Liver (tissue), 3 donors: ENCODE results near the gene PHF2.

Source experiments
- CTCF ChIP-seq: fragments of 150-350 bp; IDR thresholded peaks from 2 replicates; pipeline ENCODE4 v1.5.1; 2017; ENCODE audit warnings: improper control_type of control experiment, low read depth, low read length; ENCODE audit not compliant: missing input control
- EGR1 ChIP-seq, 2 donors: IDR thresholded peaks; 2 replicates each; pipeline ENCODE4 v1.6.1; 2016 to 2018; ENCODE audit warnings: antibody characterized with exemption in 2 of 2, low read depth in 2 of 2
- GABPA ChIP-seq, 2 donors: IDR thresholded peaks in 1 of 2; conservative IDR thresholded peaks in 1 of 2; 2 replicates each; pipeline ENCODE4 v1.6.1; 2016; ENCODE audit warnings: antibody characterized with exemption in 2 of 2, mild to moderate bottlenecking in 1 of 2, moderate library complexity in 1 of 2
- HNF4A ChIP-seq, 2 donors: conservative IDR thresholded peaks; 2 replicates each; pipeline ENCODE4 v1.6.1; 2016; ENCODE audit warnings: antibody characterized with exemption in 2 of 2, mild to moderate bottlenecking in 2 of 2
- JUND ChIP-seq, 2 donors: IDR thresholded peaks; 2 replicates each; pipeline ENCODE4 v1.6.1; 2016; ENCODE audit warnings: antibody characterized with exemption in 2 of 2
- RAD21 ChIP-seq, 2 donors: IDR thresholded peaks; 2 replicates each; pipeline ENCODE4 v1.6.1; 2016; ENCODE audit warnings: antibody characterized with exemption in 2 of 2, mild to moderate bottlenecking in 2 of 2
- RXRA ChIP-seq, 2 donors: IDR thresholded peaks; 2 replicates each; pipeline ENCODE4 v1.6.1; 2017 to 2018; ENCODE audit warnings: antibody characterized with exemption in 2 of 2, mild to moderate bottlenecking in 1 of 2
- SP1 ChIP-seq: IDR thresholded peaks from 2 replicates; pipeline ENCODE4 v1.6.1; 2018; ENCODE audit warnings: antibody characterized with exemption, mild to moderate bottlenecking
- TAF1 ChIP-seq: conservative IDR thresholded peaks from 2 replicates; pipeline ENCODE4 v1.6.1; 2016; ENCODE audit warnings: antibody characterized with exemption, mild to moderate bottlenecking
- YY1 ChIP-seq: IDR thresholded peaks from 2 replicates; pipeline ENCODE4 v1.6.1; 2016; ENCODE audit warnings: antibody characterized with exemption, mild to moderate bottlenecking
- TF ChIP-seq, protein P1 (sequence below): IDR thresholded peaks from 2 replicates; pipeline ENCODE4 v1.6.1; 2016; ENCODE audit warnings: antibody characterized with exemption
- TF ChIP-seq, protein P2 (sequence below): IDR thresholded peaks from 2 replicates; pipeline ENCODE4 v1.6.1; 2016; ENCODE audit warnings: antibody characterized with exemption
- TF ChIP-seq, protein P3 (sequence below): IDR thresholded peaks from 2 replicates; pipeline ENCODE4 v1.6.1; 2016; ENCODE audit warnings: antibody characterized with exemption, mild to moderate bottlenecking
- TF ChIP-seq, protein P4 (sequence below): IDR thresholded peaks from 2 replicates; pipeline ENCODE4 v1.6.1; 2016; ENCODE audit warnings: antibody characterized with exemption
- donor health status: healthy.
- donor health status: healthy.

- TF ChIP-seq CTCF: no peak
- TF ChIP-seq EGR1 (IDR thresholded peaks at IDR 0.05; ENCODE audit: low read depth in 2 of 2): no peak
- TF ChIP-seq TAF1: no peak
- no peak for TF ChIP-seq SP1
- no peak for TF ChIP-seq HNF4A (conservative IDR thresholded peaks at IDR 0.05)
- TF ChIP-seq, protein P1, sequence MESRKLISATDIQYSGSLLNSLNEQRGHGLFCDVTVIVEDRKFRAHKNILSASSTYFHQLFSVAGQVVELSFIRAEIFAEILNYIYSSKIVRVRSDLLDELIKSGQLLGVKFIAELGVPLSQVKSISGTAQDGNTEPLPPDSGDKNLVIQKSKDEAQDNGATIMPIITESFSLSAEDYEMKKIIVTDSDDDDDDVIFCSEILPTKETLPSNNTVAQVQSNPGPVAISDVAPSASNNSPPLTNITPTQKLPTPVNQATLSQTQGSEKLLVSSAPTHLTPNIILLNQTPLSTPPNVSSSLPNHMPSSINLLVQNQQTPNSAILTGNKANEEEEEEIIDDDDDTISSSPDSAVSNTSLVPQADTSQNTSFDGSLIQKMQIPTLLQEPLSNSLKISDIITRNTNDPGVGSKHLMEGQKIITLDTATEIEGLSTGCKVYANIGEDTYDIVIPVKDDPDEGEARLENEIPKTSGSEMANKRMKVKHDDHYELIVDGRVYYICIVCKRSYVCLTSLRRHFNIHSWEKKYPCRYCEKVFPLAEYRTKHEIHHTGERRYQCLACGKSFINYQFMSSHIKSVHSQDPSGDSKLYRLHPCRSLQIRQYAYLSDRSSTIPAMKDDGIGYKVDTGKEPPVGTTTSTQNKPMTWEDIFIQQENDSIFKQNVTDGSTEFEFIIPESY: no peak
- TF ChIP-seq YY1: no peak
- TF ChIP-seq, protein P2, sequence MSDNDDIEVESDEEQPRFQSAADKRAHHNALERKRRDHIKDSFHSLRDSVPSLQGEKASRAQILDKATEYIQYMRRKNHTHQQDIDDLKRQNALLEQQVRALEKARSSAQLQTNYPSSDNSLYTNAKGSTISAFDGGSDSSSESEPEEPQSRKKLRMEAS: no peak
- TF ChIP-seq RAD21 (IDR thresholded peaks at IDR 0.05): no peak
- no peak for TF ChIP-seq GABPA (IDR thresholded peaks at IDR 0.05 in 1 of 2, conservative IDR thresholded peaks at IDR 0.05 in 1 of 2)
- no peak for TF ChIP-seq JUND (IDR thresholded peaks at IDR 0.05)
- TF ChIP-seq, protein P3, sequence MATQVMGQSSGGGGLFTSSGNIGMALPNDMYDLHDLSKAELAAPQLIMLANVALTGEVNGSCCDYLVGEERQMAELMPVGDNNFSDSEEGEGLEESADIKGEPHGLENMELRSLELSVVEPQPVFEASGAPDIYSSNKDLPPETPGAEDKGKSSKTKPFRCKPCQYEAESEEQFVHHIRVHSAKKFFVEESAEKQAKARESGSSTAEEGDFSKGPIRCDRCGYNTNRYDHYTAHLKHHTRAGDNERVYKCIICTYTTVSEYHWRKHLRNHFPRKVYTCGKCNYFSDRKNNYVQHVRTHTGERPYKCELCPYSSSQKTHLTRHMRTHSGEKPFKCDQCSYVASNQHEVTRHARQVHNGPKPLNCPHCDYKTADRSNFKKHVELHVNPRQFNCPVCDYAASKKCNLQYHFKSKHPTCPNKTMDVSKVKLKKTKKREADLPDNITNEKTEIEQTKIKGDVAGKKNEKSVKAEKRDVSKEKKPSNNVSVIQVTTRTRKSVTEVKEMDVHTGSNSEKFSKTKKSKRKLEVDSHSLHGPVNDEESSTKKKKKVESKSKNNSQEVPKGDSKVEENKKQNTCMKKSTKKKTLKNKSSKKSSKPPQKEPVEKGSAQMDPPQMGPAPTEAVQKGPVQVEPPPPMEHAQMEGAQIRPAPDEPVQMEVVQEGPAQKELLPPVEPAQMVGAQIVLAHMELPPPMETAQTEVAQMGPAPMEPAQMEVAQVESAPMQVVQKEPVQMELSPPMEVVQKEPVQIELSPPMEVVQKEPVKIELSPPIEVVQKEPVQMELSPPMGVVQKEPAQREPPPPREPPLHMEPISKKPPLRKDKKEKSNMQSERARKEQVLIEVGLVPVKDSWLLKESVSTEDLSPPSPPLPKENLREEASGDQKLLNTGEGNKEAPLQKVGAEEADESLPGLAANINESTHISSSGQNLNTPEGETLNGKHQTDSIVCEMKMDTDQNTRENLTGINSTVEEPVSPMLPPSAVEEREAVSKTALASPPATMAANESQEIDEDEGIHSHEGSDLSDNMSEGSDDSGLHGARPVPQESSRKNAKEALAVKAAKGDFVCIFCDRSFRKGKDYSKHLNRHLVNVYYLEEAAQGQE: no peak
- TF ChIP-seq, protein P4, sequence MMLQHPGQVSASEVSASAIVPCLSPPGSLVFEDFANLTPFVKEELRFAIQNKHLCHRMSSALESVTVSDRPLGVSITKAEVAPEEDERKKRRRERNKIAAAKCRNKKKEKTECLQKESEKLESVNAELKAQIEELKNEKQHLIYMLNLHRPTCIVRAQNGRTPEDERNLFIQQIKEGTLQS: no peak
- TF ChIP-seq RXRA (IDR thresholded peaks at IDR 0.05): no peak
Measured at GRCh38 chr9:93536167-93536566, 40.2 kb upstream of the PHF2 start.
